ENCODE measurements around the gene ECSCR. TPM values are rescaled to one million over a fixed set of nuclear protein-coding genes. Genes with fewer than 3 reads are reported as not detected.

The ECSCR gene
- total RNA-seq, 2 experiments from 2014 or later, result not detected

DNA sequence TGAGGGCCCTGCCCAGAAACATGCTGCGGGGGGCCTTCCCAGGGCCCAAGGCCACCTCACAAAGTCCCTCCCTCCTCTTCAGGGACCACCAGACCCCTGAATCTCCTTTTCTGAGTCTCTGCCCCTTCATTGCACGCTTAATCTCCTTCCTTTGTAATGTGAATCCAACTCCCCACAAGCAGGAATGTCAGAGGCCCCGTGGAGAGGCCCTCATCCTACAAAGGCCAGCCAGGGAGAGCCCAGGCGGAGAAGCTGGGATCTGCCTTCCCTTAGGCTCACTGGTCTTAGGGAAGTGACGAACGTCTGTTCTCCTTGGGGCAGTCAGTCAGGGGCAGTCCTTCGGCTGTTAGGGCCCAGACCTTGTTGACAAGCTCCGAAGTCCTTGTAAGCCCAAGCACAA lies 10.6 kb upstream of the ECSCR start:
- peak overlapping the region in 1 of 2 donors; percentile 65 for H3K27ac ChIP-seq (ENCODE audit: low read depth in 1 of 2, low read length in 2 of 2)
- H3K4me3 ChIP-seq (ENCODE audit: low read length), result no peak overlapping the region
- H3K4me1 Mint-ChIP-seq (ENCODE audit: low read depth), result peaks cover 88% of the 10 kb centered on the region
- H3K9me3 Mint-ChIP-seq, result no peaks in the 10 kb centered on the region
- no peak for ATAC-seq (ENCODE audit: poor library complexity)
- peaks cover 35% of the 10 kb centered on the region for H3K36me3 ChIP-seq (ENCODE audit: insufficient read depth, low read length)
- POLR2A ChIA-PET, result interaction anchor here (0.8 to 2.7 kb wide), 4 partner anchors 9 to 34 kb away, joined by 3 to 26 read pairs (median 7); partner anchors contain the start of genes DNAJC18 and STING1
- H3K4me3 Mint-ChIP-seq, result no peak overlapping the region
- CTCF ChIA-PET, result interaction anchor here (0.9 to 1.5 kb wide), 3 partner anchors 29 to 51 kb away, joined by 3 read pairs; no protein-coding TSS in a partner anchor
- H3K27me3 ChIP-seq (ENCODE audit: control insufficient read depth in 1 of 2, insufficient read depth in 2 of 2, low read length in 2 of 2), result no peaks in the 10 kb centered on the region
- H3K27ac Mint-ChIP-seq, result peak overlapping the region; percentile 92
- peaks cover 98% of the 10 kb centered on the region for H3K4me1 ChIP-seq (ENCODE audit: insufficient read depth, low read length)
- DNase-seq, result no peak
- no peak for TF ChIP-seq CTCF (IDR thresholded peaks at IDR 0.05)
- intact Hi-C loops (cut with DNase I, micrococcal nuclease), result loop anchor here (5.0 kb wide), 3 partner anchors 36 to 51 kb away; partner anchors contain the start of gene DNAJC18 (in 1 of the 2)
- H3K9me3 ChIP-seq (ENCODE audit: control insufficient read depth in 1 of 2, insufficient read depth in 1 of 2, low read length in 2 of 2), result no peaks in the 10 kb centered on the region
- peaks cover 30% of the 10 kb centered on the region for H3K36me3 Mint-ChIP-seq (ENCODE audit: low read depth)
- no peaks in the 10 kb centered on the region for H3K27me3 Mint-ChIP-seq

DNA sequence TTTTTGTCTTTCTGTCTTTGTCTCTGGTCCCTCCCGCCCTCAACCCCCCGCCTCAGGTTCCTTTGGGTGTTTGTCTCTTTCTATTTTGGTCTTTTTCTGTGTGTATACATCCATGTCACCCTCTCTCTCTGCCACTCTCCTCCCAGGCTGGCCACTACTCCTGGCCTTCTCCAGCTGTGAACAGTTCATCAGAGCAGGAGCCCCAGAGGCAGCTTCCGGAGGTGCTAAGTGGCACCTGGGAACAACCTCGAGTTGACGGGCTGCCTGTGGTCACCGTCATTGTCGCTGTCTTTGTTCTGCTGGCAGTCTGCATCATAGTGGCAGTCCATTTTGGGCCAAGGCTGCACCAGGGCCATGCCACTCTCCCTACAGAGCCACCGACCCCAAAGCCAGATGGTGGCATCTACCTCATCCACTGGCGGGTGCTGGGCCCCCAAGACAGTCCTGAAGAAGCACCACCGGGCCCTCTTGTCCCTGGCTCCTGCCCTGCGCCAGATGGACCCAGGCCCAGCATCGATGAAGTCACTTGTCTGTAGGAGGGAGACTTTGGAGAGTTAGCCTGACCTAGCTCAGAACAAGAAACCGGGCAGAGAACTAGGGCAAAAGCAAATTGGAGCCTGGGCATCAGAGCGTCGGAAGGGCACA lies 10.0 kb upstream of the ECSCR start:
- Histone ChIP-seq H3K4me3 (ENCODE audit: low read length) (peak overlapping the region; percentile 59), H3K4me1 (ENCODE audit: insufficient read depth, low read length) (peaks cover 98% of the 10 kb centered on the region), H3K27ac (ENCODE audit: low read depth in 1 of 2, low read length in 2 of 2) (peak overlapping the region; percentile 43 to 65), H3K27me3 (ENCODE audit: control insufficient read depth in 1 of 2, insufficient read depth in 2 of 2, low read length in 2 of 2) (no peaks in the 10 kb centered on the region), H3K9me3 (ENCODE audit: control insufficient read depth in 1 of 2, insufficient read depth in 1 of 2, low read length in 2 of 2) (no peaks in the 10 kb centered on the region), H3K36me3 (ENCODE audit: insufficient read depth, low read length) (peaks cover 29% of the 10 kb centered on the region)
- Mint-ChIP-seq H3K9me3 (no peaks in the 10 kb centered on the region), H3K27me3 (no peaks in the 10 kb centered on the region), H3K36me3 (ENCODE audit: low read depth) (peaks cover 25% of the 10 kb centered on the region), H3K4me1 (ENCODE audit: low read depth) (peaks cover 83% of the 10 kb centered on the region), H3K4me3 (peak overlapping the region; percentile 88), H3K27ac (peak overlapping the region; percentile 92)
- intact Hi-C loops (cut with DNase I, micrococcal nuclease), result loop anchor here (5.0 kb wide), 3 partner anchors 35 to 50 kb away; partner anchors contain the start of gene DNAJC18 (in 1 of the 2)
- ChIA-PET CTCF (no interaction called here), POLR2A (interaction anchor here (1.3 to 2.7 kb wide), 3 partner anchors 10 to 33 kb away, joined by 6 to 26 read pairs (median 8); partner anchors contain the start of genes DNAJC18 and STING1)
- DNase-seq (peak in 4 of 14 experiments; percentile 33 to 54 (median 46)), ATAC-seq (ENCODE audit: poor library complexity) (peak; percentile 7)
- TF ChIP-seq CTCF (IDR thresholded peaks at IDR 0.05), result no peak

- ATAC-seq (ENCODE audit: poor library complexity), result peak; percentile 70
- Histone ChIP-seq H3K27me3 (ENCODE audit: control insufficient read depth in 1 of 2, insufficient read depth in 2 of 2, low read length in 2 of 2) (no peaks in the 10 kb centered on the region), H3K9me3 (ENCODE audit: control insufficient read depth in 1 of 2, insufficient read depth in 1 of 2, low read length in 2 of 2) (no peaks in the 10 kb centered on the region), H3K4me1 (ENCODE audit: insufficient read depth, low read length) (peaks cover 85% of the 10 kb centered on the region), H3K4me3 (ENCODE audit: low read length) (peak within 1 kb of the TSS; percentile 59), H3K27ac (ENCODE audit: low read depth in 1 of 2, low read length in 2 of 2) (peak within 1 kb of the TSS; percentile 64 to 65), H3K36me3 (ENCODE audit: insufficient read depth, low read length) (peaks cover 15% of the 10 kb centered on the region)
- Mint-ChIP-seq H3K36me3 (ENCODE audit: low read depth) (peaks cover 10% of the 10 kb centered on the region), H3K27me3 (no peaks in the 10 kb centered on the region), H3K4me3 (peak within 1 kb of the TSS; percentile 88), H3K9me3 (no peaks in the 10 kb centered on the region), H3K4me1 (ENCODE audit: low read depth) (peaks cover 77% of the 10 kb centered on the region), H3K27ac (peak within 1 kb of the TSS; percentile 92)
- intact Hi-C loops (cut with DNase I, micrococcal nuclease), result loop anchor here (5.0 kb wide), 3 partner anchors 34 to 49 kb away; partner anchors contain the start of gene DNAJC18 (in 1 of the 2)
- POLR2A ChIA-PET, result interaction anchor here (0.6 to 3.6 kb wide), 10 partner anchors 8 to 90 kb away, joined by 3 to 42 read pairs (median 4); partner anchors contain the start of genes DNAJC18 and STING1
- CTCF ChIA-PET, result interaction anchor here (0.9 to 2.1 kb wide), 2 partner anchors 12 to 47 kb away, joined by 3 to 5 read pairs; no protein-coding TSS in a partner anchor
- TF ChIP-seq CTCF (IDR thresholded peaks at IDR 0.05), result no peak
- DNase-seq, result peak in 10 of 14 experiments; percentile 27 to 70 (median 41)
Measured at GRCh38 chr5:139470821-139471300, 8.3 kb upstream of the ECSCR start, which contains the start of gene SMIM33. TSS of gene SMIM33 (plus strand) at chr5:139471004. CDS start at chr5:139471122, 118 bp downstream.

Data from CD4-positive, alpha-beta T cell (primary cell).